NCI-H82 (cell line): ENCODE data around the gene AKAP10.
"Not testable (repeated sequence)": the region's sequence is repeated elsewhere in the genome, so short reads cannot be mapped to it uniquely, and the experiment has no call there.

Experiments
- DNase-seq: peaks from one replicate; lab custom pipeline; 2025; lab: John Stamatoyannopoulos, UW

The AKAP10 gene

GRCh38 chr17:19933221-19933620, 44.4 kb downstream of the AKAP10 start:
- DNase-seq = no peak

- DNase-seq = no peak
Observed at GRCh38 chr17:19928299-19928698, 49.3 kb downstream of the AKAP10 start.

DNA sequence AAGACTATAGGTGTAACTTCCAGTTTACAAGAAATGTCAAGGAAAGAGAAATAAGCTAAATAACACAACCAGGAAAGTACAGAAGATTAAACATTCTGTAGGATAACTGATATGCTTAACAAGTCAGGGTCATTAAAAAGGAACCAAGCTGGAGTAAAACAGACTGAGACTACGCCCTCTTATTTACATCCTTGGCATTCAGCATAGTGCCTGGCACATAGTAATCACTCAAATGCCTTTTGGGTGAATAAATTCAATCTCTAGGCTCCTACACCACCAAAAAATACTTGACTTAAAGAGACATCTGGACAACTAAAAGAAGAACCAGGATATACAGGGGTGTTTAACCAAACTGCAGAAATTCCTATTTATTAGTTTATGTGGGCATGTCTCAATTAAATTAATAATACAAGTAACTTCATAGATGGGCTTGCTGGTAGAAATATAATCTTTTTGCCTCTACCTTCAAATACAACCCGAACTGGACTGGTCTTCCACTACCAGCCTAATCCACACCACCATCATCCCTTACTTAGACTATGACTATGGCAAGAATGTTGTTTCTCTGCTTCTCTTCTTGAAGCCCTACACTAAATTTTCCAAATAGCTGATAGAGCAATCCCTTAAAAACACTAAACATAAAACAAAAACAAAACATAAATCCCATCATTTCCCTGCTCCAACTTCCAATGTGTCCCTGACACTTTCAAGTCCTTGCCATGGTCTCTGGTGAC, 62.2 kb downstream of the AKAP10 start:
- DNase-seq = no peak

GRCh38 chr17:19911033-19911432, 66.6 kb downstream of the AKAP10 start:
- DNase-seq = no peak

DNA sequence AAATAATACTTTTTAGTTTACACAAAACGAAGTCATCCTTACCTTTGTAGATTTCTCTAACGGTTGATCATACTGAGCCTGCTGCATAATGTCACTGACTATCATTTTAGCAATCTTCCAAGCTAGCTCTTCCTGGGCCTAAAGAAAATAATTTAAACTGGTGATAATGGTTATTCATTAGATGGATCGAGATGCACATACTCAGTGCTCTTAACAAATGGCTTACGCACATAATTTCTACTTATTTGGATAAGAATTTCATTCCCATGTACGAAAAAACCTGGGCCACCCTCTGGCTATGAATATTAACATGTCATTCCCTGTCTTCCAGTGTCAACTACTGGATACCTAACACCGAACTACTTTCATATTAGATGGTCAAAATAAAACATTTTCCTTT, 68.5 kb downstream of the AKAP10 start:
- no peak for DNase-seq

DNA sequence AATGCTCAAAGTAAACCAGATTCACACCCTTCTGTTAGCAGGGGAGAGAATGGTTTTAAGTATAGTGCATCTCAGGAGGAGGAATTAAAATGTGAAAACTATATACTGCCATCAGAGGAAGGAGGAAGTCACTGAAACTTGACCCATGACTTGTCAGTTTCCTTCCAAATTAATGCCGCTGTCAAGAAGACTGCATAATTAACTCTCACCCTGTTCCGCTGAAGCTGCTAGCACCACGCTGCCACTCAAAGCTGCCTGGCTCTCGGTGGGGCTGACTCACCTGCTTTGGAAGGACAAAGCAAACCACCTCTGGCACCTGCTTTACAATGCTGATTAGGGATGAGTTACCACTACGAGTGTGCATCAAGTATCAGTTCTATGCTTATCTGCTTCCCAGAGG, 72.1 kb downstream of the AKAP10 start:
- DNase-seq = no peak

- DNase-seq = no peak
Observed at GRCh38 chr17:19904924-19905323, 72.7 kb downstream of the AKAP10 start.

DNA sequence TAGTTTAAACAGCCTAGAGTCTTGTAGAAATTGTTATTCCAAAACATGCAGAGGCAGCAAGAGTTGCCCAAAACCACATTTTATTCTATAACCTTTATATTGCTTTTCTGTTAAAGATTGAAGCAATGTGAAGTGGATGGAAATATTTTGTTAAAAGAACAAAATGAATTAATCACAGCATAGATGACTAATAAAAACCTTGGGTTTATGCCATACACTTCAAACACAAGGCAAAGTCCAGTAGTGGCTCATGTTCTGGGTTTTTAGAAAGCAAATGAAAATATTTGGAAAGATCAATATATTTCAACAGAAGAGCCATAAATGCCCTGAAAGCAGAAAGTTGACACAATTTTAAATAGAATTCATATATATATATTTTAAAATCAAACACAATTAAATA, 73.2 kb downstream of the AKAP10 start:
- no peak for DNase-seq

- DNase-seq = no peak
Observed at GRCh38 chr17:19900809-19901208, 76.8 kb downstream of the AKAP10 start.

DNA sequence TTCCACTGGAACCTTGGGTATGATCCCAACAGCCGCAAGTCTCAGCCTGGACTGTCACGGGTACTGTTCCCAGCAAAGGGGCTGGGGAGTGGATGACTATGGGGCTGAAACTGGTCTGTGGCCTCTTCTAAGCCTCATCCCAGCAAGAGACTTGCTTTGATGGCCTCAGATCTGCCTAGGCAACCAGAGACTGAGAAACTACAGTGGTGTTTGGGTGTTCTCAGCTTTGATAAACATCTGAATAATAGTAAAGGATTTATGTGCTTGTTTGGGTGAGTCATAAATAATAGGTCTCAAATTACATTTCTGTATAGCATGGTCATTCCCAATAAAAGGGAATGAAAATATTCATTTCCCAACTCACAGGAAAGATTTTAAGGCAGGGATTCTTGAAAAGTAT, 79.7 kb downstream of the AKAP10 start:
- DNase-seq = no peak

DNA sequence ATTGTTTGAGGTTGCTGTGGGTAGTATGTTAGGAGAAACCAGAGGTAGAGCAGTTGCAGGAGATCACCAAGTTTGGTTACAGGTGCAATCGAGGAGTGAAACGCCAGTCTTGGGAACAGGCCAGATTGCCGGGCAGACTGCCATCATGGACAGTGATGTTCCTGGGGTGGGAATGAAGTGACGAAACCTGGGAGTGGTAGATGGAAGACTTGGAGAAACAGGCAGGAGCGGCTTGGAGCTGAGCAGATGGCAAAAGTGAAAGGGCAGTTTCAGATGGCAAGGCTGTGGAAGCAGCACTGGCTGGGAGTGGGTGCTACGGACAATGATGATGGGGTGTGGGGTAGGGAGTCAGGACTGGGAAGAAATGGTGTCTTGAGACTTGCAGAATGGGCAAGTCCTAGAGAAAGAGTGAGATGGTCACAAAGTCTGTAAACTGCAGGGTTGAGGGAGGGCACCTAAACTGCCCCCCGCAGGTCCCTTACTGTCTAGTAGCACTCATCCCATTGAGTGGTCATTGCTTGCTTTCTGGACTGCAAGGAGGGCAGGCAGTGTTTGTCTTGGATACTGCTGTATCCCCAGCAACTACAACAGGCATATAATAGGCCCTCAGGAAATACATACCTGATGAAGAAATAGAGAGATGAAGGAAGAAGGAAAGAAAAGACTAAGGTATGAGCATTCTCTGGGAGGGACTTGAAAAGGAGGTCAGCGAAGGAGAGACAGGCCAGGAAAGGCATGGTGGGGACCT, 80.4 kb downstream of the AKAP10 start:
- no peak for DNase-seq

GRCh38 chr17:19896679-19897078, 80.9 kb downstream of the AKAP10 start:
- DNase-seq = no peak

- not testable (repeated sequence) for DNase-seq
Observed at GRCh38 chr17:19890554-19890953, 87.1 kb downstream of the AKAP10 start.

- DNase-seq = not testable (repeated sequence)
Observed at GRCh38 chr17:19890001-19890400, 87.6 kb downstream of the AKAP10 start.

GRCh38 chr17:19886116-19886515, 91.5 kb downstream of the AKAP10 start:
- DNase-seq = no peak

DNA sequence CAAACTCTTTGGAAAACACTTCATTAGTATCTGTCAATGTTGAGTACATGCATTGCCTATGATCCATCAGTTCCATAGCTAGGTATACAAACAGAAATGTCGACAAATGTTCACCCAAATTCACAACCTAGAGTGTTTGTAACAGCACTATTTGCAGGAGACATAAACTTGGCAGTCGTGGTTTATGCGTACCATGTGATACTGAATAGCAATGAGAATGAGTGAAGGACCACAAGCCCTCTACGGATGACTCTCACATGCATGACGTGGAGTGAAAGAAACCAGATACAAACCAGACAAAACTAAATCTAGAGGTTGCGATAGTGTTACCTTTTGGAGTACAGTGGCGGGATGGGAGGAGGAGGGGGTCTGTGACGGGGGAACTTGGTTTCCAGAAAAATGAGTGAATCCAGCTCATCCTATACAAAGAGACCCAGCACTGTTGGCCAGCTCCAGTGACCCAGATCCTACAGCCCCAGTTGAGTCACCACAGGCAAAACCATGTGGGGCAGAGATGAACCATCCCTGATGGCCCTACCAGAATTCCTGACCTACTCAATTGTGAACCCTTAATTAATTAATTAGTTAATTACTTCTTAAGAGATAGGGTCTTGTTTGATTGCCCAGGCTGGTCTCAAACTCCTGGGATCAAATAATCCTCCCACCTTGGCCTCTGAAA, 94.0 kb downstream of the AKAP10 start:
- DNase-seq = no peak

DNA sequence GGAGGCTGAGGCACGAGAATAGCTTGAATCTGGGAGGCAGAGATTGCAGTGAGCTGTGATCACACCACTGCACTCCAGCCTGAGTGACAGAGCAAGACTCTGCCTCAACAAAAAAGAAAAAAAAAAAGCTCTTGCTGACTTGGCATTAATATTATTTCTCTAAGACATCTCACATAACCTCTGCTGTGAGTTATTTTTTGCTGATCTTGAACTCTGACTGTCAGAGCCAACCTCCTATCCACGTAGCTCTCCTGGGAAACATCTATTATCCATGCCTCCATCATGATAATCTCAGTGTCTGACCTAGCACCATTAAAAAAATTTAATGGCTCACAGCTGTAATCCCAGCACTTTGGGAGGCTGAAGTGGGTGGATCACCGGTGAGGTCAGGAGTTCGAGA, 97.2 kb downstream of the AKAP10 start:
- no peak for DNase-seq

- DNase-seq = no peak
Observed at GRCh38 chr17:19877364-19877945, 100.2 kb downstream of the AKAP10 start.

DNA sequence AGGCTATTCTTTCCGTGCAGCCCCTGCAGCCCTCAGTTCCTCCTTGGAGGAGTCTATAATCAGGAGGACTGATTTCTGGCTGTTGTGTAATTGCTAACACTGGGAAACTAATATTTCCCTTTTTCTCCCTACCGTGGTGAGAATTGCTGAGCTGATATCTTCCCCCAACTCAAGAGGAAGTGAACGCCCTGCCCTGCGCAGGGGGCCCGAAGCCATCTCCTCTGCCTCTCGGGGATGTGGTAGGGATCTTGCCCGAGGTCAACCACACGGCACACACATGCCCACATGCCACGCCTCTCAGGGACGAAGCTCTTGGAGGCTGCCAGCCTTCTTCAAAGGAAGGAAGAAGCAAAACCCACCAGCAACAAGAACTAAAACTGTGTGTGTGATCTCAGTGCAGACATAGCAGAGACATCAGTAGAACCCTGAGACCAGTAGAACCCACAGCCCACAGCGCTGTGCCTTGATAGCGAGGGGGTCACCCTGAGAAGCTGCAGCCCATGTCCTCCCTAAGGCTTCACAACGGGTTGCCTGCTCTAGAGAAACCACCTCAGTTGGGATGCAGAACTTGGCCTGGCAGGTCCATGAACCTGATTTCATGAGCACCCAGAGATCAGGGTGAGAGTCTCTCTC, 101.0 kb downstream of the AKAP10 start:
- no peak for DNase-seq

DNA sequence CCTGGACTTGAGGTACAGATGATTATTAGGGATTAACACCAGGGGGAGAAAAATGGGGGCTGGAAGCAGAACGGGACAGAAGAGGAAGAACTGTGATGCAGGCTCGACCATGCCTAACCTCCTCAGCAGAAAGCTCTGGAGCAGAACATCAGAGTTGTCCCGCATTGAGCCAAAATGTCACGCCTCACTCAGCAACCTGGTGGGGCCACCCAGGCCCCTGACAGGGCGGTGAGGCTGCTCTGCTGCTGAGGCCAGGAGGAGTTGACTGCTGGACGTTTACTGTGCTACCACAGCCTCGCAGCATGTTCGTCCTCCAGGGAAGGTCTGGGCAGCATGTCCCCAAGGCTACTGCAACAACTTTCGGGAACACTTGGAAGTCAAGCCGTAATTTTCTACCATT, 103.4 kb downstream of the AKAP10 start:
- DNase-seq = no peak

- DNase-seq = no peak
Observed at GRCh38 chr17:19873346-19873745, 104.3 kb downstream of the AKAP10 start.

DNA sequence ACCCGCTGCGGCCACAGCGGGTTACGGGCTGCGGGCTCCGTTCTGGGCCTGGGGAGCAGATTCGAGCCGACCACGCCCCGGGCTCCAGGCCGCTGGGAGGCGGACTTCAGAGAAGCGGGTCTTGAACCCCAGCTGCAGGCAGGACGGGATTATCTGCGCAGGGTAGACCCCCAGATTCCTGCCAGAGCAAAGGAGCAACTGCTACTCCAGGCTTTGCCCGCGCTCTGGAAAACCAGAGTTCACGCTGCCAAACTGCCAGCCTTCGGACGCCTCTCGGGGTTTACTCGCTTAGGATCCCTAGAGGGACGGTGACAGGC, 109.6 kb downstream of the AKAP10 start:
- no peak for DNase-seq
